NCI-H446 treated with DMSO at 0.1 percent for 48 hours (cell line): ENCODE data around the gene WNT3A.

Source experiments
- DNase-seq: peaks from one replicate; lab custom pipeline; 2025; lab: John Stamatoyannopoulos, UW

Gene WNT3A

DNA sequence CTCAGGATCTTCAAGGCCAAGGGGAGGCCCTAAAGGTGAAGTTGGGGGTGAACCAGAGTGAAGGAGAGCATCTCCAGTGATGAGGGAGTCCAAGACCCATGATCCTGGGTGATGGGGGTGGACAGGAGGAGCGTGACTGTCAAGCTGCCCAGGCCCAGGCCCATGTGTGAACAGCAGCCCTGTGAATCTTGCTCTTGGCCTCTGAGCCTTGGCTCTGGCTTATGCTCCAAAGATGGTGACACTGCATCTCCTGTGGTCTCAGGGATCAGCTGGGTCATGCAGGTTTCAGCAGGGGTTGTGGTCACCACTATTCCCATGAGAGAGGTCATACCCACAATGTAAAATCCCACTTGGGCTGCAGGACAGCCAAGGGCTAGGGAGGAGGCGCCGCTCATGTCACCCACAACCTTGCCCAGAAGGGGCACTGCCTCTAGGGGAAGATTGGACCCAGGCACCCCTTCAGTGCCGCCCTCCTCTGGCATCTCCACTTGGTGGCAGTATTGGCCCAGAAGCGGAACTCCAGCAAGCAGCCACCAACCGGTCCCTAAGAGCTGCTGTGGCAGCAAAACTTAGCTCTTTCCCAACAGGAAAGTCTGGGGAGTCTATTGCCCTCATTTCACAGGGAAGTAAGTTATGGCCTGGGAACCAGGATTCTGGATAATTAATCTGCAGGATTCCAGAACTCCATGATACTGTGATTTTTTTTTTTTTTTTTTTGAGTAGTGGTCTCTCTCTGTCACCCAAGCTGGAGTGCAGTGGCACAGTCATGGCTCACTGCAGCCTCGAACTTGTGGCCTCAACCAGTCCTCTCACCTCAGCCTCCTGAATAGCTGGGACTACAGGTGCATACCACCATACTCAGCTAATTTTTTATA is 7.5 kb upstream of the WNT3A start:
- no peak for DNase-seq

DNA sequence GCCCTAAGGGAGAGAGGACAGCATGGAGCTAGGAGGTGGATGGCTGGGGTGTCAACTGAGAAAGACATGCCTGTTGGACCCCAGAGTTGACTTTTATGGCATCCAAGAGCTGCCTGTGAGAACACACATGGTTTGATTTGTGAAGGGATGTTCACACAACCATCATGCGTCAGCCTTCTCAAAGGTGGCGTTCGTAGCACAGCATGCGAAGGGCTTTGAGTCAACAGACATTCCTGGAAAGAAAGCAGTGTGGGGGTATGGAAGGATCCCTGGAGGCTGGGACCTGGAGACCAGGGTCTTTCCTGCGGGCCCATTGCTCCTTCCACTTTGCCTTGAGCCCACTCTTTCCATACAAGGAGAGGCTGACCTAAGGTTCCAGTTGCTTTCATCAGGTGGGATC is 6.4 kb upstream of the WNT3A start:
- DNase-seq = no peak

DNA sequence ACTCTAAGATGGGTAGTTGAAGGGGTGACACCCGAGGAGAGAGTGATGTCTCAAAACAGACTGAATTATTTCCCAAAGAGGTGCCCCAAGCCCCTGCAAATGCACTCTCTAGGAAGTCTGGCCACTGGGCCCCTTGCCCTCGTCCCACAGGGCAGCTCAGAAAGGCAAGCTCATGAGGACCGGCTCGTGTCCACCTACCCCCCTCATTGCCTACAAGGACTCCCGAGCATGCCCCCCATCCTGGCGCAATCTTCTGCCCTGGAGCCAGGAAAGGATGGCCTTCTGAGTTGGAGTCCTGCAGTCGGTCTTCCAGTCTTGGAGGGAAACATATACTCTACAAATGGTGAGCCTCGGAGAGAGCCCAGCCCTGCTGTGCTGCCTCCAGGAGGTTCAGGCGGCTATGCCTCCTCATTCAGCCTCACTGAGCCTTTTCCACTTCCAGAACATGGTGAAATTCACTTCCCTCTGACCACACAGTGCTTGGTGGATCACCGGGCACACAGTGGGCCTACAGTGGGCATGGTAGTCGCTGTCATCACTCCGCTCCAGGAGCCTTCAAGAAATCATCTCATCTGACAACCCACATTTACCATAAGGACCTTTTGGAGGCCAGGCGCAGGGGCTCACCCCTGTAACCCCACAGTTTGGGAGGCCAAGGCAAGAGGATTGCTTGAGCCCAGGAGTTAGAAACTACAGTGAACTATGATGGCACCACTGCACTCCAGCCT is 5.8 kb upstream of the WNT3A start:
- DNase-seq = no peak

DNA sequence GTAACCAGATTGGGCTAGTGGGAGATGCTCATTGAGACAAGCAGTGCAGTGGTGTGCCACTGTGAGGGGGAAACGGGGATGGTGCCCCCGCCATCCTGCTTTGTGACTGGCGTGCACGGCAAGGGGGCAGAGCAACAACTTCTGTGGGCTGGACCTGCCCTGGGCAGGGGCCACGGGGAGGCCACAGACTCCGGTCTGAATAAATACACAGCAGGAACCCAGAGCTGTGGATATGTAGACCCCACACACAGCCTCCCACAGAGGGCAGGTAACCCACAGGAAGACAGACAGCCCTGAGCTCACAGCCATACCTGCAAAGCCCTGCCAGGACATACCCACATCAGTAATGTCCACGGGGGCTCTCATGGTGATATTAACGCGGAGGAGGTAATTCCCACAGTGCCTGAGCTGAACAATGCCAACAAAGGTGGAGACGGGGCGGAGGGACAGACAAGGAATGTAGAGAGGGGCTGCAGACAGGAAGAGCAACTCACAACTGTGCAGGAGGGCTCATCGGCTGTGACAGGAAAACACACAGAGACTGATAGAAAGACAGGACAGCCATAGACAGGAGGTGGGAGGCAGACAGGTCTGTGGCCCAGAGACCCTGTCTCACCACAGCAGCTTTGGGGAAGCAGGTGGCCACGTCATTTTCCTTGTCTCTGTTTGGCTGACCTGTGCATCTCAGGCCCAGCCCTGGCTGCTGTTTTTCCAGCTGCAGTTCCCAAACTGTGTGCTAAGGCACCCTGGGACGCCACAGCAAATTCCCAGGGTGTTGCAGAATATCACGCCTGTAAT is 4.9 kb upstream of the WNT3A start:
- DNase-seq = no peak

GRCh38 chr1:228002792-228003191 is 4.0 kb upstream of the WNT3A start:
- no peak for DNase-seq

DNA sequence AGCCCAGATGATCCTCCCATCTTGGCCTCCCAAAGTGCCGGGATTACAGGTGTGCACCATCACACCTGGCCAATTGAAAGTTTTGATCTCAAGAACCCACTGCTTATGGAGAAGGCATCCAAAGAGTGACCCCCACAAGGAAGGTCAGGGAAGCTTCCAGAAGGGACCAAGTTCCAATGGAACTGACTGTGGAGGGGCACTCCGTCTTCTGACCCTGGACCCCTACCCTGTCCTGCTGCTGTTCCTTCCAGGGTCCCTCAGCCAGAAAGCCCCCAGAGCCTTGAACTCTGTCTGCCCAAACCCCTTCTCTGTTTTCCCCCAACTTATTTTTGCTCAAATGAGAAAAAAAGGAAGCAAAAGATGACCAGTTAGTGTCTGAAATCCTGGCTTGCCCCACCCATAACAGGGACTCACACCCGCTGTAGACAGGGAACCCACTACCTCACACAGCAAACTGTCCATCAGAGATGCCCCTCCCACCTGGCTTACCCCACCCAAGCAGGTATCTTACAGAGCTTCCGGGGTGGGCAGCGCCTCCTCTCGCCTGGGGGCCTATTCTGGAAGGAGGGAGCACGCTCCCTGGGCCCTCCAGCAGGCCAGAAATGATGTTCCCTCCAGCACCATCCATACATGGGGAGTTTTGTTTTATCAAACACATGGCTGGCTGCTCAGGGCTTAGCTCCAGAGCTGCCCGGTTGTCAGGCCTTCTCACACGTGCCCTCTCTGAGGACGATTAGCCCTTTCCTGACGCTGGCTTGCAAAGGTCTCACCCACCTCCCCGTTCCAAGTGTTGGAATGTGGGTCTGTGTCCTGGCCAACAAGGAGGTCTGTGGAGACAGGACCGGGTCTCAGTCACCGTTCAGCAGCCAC is 3.1 kb upstream of the WNT3A start:
- DNase-seq = no peak

DNA sequence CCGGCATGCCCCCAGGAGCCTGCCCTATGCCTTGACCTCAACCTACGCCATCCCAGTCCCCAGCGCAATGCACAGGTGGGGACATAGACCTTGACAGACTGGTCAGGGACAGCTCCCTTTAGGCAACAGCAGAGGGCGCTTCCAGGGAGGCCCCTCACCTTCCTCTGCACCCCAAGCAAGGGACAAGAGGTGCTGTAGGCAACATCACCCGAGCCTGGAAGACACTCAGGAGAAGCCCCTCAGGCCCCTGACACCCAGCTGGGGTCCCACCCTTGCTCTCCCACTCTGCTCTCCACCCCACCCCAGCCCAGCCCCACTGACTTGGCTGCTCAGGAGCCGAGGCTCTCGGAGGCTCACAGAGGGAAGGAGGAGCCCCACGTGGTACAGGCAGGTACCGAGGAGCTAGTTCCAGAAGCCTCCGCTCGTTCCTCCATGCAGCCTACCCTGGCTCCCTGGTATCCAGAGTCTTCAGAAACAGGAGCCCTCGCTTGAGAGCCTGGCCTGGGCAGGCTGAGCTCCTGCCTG is 2.4 kb upstream of the WNT3A start:
- no peak for DNase-seq

DNA sequence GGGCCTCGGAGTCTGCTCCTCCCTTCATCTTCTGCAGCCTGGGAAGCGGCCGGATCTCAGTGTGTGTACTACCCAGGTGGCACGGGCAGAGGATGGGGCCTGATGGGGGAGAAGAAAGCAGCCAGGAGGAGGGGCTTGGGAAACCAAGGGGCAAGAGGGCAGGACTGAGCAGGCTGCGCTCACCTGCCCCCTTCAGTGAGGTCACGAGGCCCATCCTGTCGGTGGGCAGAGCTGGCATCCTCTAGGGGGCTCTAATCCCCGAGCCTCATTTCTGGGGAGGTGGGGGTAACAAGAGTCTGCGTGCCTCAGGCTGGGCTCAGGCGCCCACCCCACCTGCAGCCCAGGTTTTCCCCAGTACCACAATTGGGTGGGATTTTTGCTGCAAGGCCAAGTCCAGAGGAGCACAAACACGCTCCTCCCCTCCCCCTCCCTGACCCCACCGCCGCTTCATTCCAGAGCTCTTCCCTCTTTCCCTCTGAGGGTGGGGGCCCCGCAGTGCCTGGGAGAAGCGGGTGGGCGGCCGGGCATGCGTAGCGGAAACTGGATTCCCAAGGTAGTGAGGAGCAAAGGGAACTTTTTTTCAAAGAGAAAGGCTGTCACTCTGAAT is 1.8 kb upstream of the WNT3A start:
- no peak for DNase-seq

DNA sequence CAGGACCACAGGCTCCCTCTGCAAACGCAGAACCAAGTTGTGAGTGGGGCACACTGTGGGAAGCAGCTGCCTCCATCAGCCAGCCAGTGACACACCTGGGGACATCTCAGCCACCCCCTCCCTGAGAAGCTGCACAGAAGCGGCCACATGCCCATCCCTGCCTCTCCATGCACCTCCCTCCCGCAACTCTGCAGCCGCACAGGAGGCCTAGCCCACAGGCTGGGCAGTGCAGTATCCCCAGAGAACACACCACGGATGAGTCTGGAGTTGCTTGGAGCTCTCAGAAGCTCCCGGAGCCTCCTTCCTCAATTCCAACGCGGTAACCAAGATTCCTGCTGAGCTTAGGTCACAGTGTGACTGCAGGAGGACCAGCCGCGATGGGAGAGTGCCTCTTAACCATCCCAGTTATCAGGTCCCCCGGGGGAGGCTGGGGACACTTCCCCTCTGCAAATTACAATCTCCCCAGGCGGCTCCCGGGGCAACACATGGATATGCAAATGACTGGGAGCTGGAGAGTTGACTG is 1.2 kb upstream of the WNT3A start:
- no peak for DNase-seq

- no peak for DNase-seq
These were observed 588 bp upstream of the WNT3A start for GRCh38 chr1:228006034-228006785.

- no peak for DNase-seq
These were observed 427 bp downstream of the WNT3A start for GRCh38 chr1:228007049-228007800.

DNA sequence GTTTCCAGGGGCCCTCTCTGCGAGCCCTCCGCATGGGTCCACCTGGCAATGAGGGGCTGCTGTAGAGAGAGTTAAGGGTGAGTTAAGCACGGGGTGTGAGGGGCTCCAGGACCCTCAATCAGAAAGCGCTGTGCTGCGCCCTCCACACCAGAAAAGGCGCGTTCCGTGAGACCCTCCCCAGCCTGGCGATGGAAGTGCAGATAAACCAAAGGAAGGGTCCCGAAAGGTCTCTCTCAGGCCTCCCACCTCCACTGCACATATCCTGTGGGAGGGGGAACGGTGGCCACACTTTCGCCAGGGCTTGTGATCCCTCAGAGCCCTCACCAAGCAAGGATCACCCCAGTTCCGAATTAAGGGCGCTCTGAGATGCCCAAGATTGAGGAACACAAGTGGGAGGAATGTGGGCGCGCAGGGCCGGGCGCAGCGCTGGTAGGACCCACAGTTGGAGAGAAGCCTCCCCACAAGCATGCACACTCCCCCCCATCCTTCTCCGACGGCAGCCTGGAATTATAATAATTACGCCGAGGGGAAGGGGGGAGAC is 1.1 kb downstream of the WNT3A start:
- DNase-seq = no peak

DNA sequence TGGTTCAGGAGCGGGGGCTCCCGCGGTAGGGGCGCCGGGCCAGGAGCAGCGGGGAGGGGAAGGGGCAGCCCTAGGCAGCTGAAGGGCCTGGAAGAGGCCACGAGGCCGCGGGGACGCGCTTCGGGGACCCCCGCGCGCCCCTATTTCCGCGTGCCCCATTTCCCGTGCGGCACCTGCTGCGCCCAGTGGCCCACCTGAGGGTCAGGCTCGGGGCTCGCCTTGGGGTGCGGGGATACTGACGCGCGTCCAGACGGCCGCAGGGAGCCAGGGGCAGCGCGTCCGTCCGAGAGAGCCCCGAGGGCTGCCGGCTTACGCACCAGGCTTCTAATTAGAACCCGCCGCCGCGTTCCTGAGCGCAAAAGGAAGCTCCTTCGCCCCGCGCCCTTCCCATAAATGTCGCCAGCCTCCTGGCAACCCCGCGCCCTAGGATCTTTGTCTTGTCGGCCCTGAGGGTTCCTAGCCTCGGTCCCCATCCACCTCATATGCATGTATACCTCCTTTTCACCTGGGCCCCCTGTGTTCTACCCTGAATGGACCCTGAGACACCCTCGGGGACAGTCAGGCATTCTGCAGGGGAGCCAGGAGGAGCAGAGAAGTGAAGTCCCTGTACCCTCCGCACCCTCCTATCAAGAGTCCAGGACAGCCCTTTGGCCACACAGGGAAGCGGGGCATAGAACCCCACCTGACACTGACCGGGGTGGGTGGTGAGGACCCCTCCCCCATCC is 1.8 kb downstream of the WNT3A start:
- DNase-seq = no peak

GRCh38 chr1:228009116-228009827 is 2.5 kb downstream of the WNT3A start:
- no peak for DNase-seq

DNA sequence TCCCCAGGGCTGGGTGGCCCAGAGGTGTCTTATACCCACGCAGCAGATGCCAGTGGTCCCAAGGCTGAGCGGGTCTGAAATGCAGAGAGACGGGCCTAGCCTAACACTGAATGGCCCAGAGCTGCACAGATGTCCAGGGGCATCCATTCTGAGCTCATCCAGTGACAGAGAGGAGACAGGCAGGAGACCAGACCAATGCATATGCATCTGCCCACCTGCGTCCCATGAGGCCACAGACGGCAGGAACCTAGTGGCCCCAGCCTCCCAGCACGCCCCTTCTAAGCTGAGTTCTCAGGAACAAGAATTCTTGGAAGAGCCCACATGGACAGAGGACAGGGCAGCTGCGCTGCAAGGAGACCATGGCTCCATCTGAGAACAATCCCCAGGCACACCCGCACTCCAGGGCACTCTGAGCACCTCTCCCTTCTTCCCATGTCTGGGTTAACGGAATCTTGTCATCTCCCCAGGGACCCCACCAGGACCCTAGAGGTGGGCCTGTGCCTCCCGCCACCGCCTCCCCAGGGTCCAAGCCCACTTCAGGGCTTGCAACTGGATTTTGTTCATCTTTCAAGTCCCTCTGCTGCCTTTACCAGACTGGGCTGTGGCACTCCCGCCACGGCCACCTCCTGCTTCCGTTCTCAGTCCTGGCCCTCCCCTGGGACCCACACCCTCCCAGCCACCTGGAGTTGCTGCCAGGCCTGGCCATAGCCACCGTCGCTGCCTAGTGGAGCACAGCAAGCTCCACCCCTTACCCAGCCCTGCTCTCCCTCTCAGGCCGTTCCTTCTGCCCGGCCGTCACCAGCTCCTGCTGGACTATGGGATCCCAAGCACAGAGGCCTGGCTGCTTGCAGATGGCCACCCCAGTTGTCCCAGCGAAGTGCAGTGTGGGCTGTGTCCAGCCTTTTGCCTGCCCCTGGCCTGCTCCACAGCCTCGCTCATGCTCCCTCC is 3.3 kb downstream of the WNT3A start:
- no peak for DNase-seq

DNA sequence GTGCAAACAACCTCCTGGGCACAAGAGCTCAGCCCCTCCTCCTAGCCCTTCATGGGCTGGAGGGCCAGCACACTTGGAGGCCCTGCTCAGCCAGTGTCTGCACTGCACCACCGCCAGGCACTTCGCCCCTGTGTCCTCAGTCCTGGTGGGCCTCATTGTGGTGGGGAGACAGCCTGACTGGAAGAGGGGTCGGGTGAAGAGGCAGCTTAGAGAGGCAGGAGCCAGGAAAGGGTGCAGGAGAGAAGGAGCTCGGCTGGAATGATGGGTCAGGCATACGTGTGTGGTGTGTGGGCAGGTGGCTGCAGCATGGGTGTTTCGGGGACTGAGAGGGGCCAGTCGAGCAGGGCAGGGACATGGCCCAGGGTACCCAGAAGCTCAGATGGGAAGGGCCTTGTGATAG is 4.1 kb downstream of the WNT3A start:
- DNase-seq = no peak
